CD4-positive, alpha-beta T cell (primary cell): ENCODE measurements around the gene ALDH16A1. TPM values are rescaled to one million over a fixed set of nuclear protein-coding genes. Genes with fewer than 3 reads are reported as not detected.

Source experiments
- ATAC-seq: fragments of 200-7000 bp; cut with Tn5 transposase; one replicate; pipeline ENCODE4 v1.10.0; 2022; ENCODE audit warnings: mild to moderate bottlenecking; ENCODE audit not compliant: poor library complexity
- CTCF ChIA-PET: fragments of 350-600 bp; sonication (Branson Sonifier 250); formaldehyde crosslinking; loops from one replicate; lab custom pipeline; 2021; ENCODE audit warnings: antibody characterized with exemption, inconsistent platforms; lab: Charles Lee
- POLR2A ChIA-PET: fragments of 350-600 bp; sonication (Branson Sonifier 250); formaldehyde crosslinking; loops from one replicate; lab custom pipeline; 2021; ENCODE audit warnings: antibody characterized with exemption, inconsistent platforms; lab: Charles Lee
- DNase-seq, 14 experiments: peaks; one replicate each; pipeline ENCODE4 v3.0.0-alpha.2; 2013 to 2020; ENCODE audit warnings: mixed read lengths in 2 of 14
- H3K27ac ChIP-seq, 2 donors: one replicate each; pipeline versions ENCODE4 v1.5.1 to v1.7.0; 2013; ENCODE audit warnings: low read length in 2 of 2, low read depth in 1 of 2, mild to moderate bottlenecking in 1 of 2
- H3K27me3 ChIP-seq, 2 experiments: 1 replicate in 1 of 2; 2 replicates in 1 of 2; pipeline versions ENCODE4 v1.6.1 to v1.7.0; 2013; ENCODE audit warnings: low read length in 2 of 2, control low read depth in 1 of 2, mild to moderate bottlenecking in 1 of 2, moderate library complexity in 1 of 2; ENCODE audit not compliant: insufficient read depth in 2 of 2, control insufficient read depth in 1 of 2
- H3K36me3 ChIP-seq: one replicate; pipeline ENCODE4 v1.6.1; 2013; ENCODE audit warnings: low read length, control low read depth; ENCODE audit not compliant: insufficient read depth
- H3K4me1 ChIP-seq: one replicate; pipeline ENCODE4 v1.6.1; 2013; ENCODE audit warnings: low read length, control low read depth; ENCODE audit not compliant: insufficient read depth
- H3K4me3 ChIP-seq: one replicate; pipeline ENCODE4 v1.5.1; 2013; ENCODE audit warnings: mild to moderate bottlenecking, low read length, moderate library complexity
- H3K9me3 ChIP-seq, 2 experiments: 1 replicate in 1 of 2; 2 replicates in 1 of 2; pipeline versions ENCODE4 v1.6.1 to v1.7.0; 2013; ENCODE audit warnings: low read length in 2 of 2, mild to moderate bottlenecking in 2 of 2, control low read depth in 1 of 2, moderate library complexity in 1 of 2; ENCODE audit not compliant: control insufficient read depth in 1 of 2, insufficient read depth in 1 of 2
- H3K27ac Mint-ChIP-seq: one replicate; pipeline ENCODE4 v1.8.0; 2020; ENCODE audit warnings: mixed read lengths
- H3K27me3 Mint-ChIP-seq: one replicate; pipeline ENCODE4 v1.8.0; 2021; ENCODE audit warnings: mixed read lengths
- H3K36me3 Mint-ChIP-seq: one replicate; pipeline ENCODE4 v1.8.0; 2021; ENCODE audit warnings: low read depth, mixed read lengths
- H3K4me1 Mint-ChIP-seq: one replicate; pipeline ENCODE4 v1.8.0; 2021; ENCODE audit warnings: low read depth, mixed read lengths
- H3K4me3 Mint-ChIP-seq: one replicate; pipeline ENCODE4 v1.8.0; 2020; ENCODE audit warnings: mild to moderate bottlenecking, mixed read lengths
- H3K9me3 Mint-ChIP-seq: one replicate; pipeline ENCODE4 v1.8.0; 2020; ENCODE audit warnings: mixed read lengths
- CTCF ChIP-seq: fragments of 200-600 bp; IDR thresholded peaks from one replicate; pipeline ENCODE4 v1.8.0; 2022; ENCODE audit warnings: antibody characterized with exemption, mild to moderate bottlenecking
- intact Hi-C, 2 experiments: fragments of 100-400 bp; cut with DNase I in 1 of 2; cut with micrococcal nuclease in 1 of 2; formaldehyde crosslinking; loops; one replicate each; pipeline versions ENCODE4 v1.15.1 to v1.9.0; 2023 to 2025; cut with DNase I, micrococcal nuclease
- total RNA-seq, 174 experiments: library from RNA in 2 of 174; stranded (reverse) in 2 of 174; gene quantifications; one replicate each; pipeline ENCODE4 v1.2.3 and lab custom pipeline; 2021 to 2026

ALDH16A1 gene
- total RNA-seq, 2 experiments from 2014 or later: 25.1 to 25.8 TPM

- H3K27ac Mint-ChIP-seq: peak within 1 kb of the TSS; percentile 92
- Histone ChIP-seq H3K27ac (peak within 1 kb of the TSS; percentile 60 to 81), H3K36me3 (peaks cover 82% of the 10 kb centered on the region), H3K9me3 (peaks cover 0 to 3% of the 10 kb centered on the region in 2 experiments), H3K27me3 (no peaks in the 10 kb centered on the region), H3K4me1 (peaks cover 64% of the 10 kb centered on the region), H3K4me3 (peak within 1 kb of the TSS; percentile 77)
- H3K4me1 Mint-ChIP-seq: peaks cover 55% of the 10 kb centered on the region
- no peak for TF ChIP-seq CTCF
- CTCF ChIA-PET: interaction anchor here (0.8 to 1.5 kb wide), 5 partner anchors 11 to 83 kb away, joined by 3 to 5 read pairs (median 4); no protein-coding TSS in a partner anchor
- peak within 1 kb of the TSS; percentile 91 for H3K4me3 Mint-ChIP-seq
- POLR2A ChIA-PET: interaction anchor here (0.7 to 3.5 kb wide), 17 partner anchors 9 to 189 kb away, joined by 3 to 52 read pairs (median 5); partner anchors contain the start of genes ALDH16A1, PIH1D1, RPS11 and RRAS
- no peaks in the 10 kb centered on the region for H3K9me3 Mint-ChIP-seq
- H3K36me3 Mint-ChIP-seq: peaks cover 91% of the 10 kb centered on the region
- intact Hi-C loops: loop anchor here (1.0 to 10.0 kb wide), 4 partner anchors 9 to 403 kb away; partner anchors contain the start of genes ALDH16A1 (in 1 of the 2), FLT3LG (in 1 of the 2), RPS11 (in 1 of the 2) and SNRNP70 (in 1 of the 2)
- ATAC-seq (peak; percentile 86), DNase-seq (peak; percentile 98 to 100 (median 99))
- H3K27me3 Mint-ChIP-seq: no peaks in the 10 kb centered on the region
These were observed 34.4 kb downstream of the ALDH16A1 start, which contains the start of gene RPL13A for GRCh38 chr19:49487277-49488045. TSS of gene RPL13A (plus strand) at chr19:49487608. CDS start at chr19:49487630, 22 bp downstream.

- Histone ChIP-seq H3K27me3 (no peaks in the 10 kb centered on the region), H3K9me3 (peaks cover 0 to 3% of the 10 kb centered on the region in 2 experiments), H3K36me3 (peaks cover 83% of the 10 kb centered on the region), H3K4me3 (peak overlapping the region; percentile 77), H3K4me1 (peaks cover 65% of the 10 kb centered on the region), H3K27ac (peak overlapping the region; percentile 60 to 81)
- H3K9me3 Mint-ChIP-seq: no peaks in the 10 kb centered on the region
- peak overlapping the region; percentile 91 for H3K4me3 Mint-ChIP-seq
- no peak for DNase-seq
- ATAC-seq: no peak
- CTCF ChIA-PET: interaction anchor here (0.8 to 1.5 kb wide), 6 partner anchors 10 to 82 kb away, joined by 3 to 5 read pairs (median 4); no protein-coding TSS in a partner anchor
- H3K36me3 Mint-ChIP-seq: peaks cover 92% of the 10 kb centered on the region
- POLR2A ChIA-PET: interaction anchor here (0.7 to 3.5 kb wide), 19 partner anchors 8 to 188 kb away, joined by 3 to 52 read pairs (median 5); partner anchors contain the start of genes ALDH16A1, PIH1D1, RPS11 and RRAS
- H3K4me1 Mint-ChIP-seq: peaks cover 63% of the 10 kb centered on the region
- no peak for TF ChIP-seq CTCF
- intact Hi-C loops: loop anchor here in 1 of 2 experiments (2.0 to 10.0 kb wide), 2 partner anchors 13 to 403 kb away; partner anchors contain the start of genes FLT3LG and SNRNP70
- H3K27ac Mint-ChIP-seq: peak overlapping the region; percentile 92
- no peaks in the 10 kb centered on the region for H3K27me3 Mint-ChIP-seq
These were observed 35.2 kb downstream of the ALDH16A1 start for GRCh38 chr19:49488046-49488862.
